ENCODE results near the gene TEC.

TEC gene

DNA sequence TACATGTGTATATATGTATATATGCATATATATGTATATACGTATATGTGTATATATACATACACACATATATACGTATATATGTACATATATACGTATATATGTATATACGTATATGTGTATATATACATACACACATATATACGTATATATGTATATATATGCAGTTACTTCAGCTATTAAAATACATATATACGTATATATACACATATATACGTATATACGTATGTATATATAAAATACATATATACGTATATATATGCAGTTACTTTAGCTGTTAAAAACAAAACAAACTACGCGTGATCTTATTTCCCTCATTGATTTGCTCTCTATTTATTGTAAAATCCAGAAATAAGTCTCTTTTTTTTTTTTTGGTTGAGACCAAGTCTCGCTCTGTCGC lies 149.5 kb downstream of the TEC start:
- in situ Hi-C loops (cut with HindIII; ENCODE audit: low sequenced_read_pairs), result no loop called here

DNA sequence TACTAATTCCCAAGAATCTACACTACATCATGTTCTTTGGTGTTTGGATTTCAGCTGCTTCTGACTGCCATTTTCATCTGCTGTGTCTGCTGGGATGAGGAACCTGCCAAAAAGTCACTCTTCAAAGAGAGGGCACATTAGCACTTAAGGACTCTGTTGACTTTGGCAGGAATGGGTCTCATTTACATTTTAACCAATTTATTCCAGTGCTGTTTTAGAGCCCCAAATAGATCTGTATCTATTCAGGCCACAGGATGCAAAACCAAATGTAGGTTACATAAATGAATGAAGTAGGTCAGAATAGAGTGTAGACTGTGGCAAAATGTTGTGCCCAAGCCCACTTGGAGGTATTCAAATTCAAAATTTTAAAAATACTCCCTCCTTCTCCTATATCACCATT lies 150.0 kb downstream of the TEC start:
- H3K4me3 ChIP-seq (ENCODE audit: low read depth, low read length), result no peak overlapping the region
- TF ChIP-seq, protein P1, sequence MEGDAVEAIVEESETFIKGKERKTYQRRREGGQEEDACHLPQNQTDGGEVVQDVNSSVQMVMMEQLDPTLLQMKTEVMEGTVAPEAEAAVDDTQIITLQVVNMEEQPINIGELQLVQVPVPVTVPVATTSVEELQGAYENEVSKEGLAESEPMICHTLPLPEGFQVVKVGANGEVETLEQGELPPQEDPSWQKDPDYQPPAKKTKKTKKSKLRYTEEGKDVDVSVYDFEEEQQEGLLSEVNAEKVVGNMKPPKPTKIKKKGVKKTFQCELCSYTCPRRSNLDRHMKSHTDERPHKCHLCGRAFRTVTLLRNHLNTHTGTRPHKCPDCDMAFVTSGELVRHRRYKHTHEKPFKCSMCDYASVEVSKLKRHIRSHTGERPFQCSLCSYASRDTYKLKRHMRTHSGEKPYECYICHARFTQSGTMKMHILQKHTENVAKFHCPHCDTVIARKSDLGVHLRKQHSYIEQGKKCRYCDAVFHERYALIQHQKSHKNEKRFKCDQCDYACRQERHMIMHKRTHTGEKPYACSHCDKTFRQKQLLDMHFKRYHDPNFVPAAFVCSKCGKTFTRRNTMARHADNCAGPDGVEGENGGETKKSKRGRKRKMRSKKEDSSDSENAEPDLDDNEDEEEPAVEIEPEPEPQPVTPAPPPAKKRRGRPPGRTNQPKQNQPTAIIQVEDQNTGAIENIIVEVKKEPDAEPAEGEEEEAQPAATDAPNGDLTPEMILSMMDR (IDR thresholded peaks at IDR 0.05; ENCODE audit: low read depth, low read length), result no peak
- in situ Hi-C loops (cut with HindIII; ENCODE audit: low sequenced_read_pairs), result no loop called here
- DNase-seq (ENCODE audit: low read depth, low spot score), result no peak

More for the DNA sequence above, 149.5 kb downstream of the TEC start:
- H3K4me3 ChIP-seq (ENCODE audit: low read depth, low read length), result no peak overlapping the region
- TF ChIP-seq, protein P1 (IDR thresholded peaks at IDR 0.05; ENCODE audit: low read depth, low read length), result no peak
- DNase-seq (ENCODE audit: low read depth, low spot score), result no peak

DNA sequence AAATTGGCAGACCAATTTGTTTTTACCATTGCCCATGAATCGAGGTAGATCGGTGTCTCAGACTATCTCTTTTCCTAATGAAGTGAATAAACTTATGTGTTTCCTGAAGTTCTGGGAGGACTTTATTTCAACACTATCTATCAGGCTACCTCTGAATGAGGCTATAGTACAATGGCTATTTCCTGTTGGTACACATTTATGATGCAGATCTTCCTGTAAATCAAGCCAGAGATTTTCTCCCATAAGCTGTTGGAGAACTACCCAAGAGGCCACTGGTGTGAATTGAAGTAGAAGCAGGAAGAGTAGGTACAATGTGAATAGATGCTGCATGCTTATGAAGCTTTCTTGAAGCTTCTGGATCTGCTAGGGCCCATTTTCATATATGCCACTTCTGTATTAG lies 151.6 kb downstream of the TEC start:
- TF ChIP-seq, protein P1 (IDR thresholded peaks at IDR 0.05; ENCODE audit: low read depth, low read length), result no peak
- in situ Hi-C loops (cut with HindIII; ENCODE audit: low sequenced_read_pairs), result no loop called here

DNA sequence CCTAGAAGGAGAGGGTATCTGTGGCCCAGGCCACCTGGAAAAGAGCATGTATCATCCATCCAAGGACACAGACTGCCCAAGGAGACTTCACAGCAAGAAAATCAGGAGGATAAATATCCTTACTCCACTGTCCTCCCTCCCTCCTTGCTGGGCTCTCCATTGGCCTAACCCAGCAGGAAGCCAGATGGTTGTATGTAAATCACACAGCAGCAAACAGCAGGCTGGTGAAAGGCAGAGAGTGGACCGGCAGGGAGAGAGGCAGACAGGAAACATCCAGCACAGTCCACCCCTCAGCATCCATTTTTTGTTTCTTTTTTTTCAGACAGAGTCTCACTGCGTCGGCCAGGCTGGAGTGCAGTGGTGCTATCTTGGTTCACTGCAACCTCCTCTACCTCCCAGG lies 153.1 kb downstream of the TEC start:
- DNase-seq (ENCODE audit: low read depth, low spot score), result no peak

More for the DNA sequence above, 151.6 kb downstream of the TEC start:
- H3K4me3 ChIP-seq (ENCODE audit: low read depth, low read length), result no peak overlapping the region
- DNase-seq (ENCODE audit: low read depth, low spot score), result no peak

DNA sequence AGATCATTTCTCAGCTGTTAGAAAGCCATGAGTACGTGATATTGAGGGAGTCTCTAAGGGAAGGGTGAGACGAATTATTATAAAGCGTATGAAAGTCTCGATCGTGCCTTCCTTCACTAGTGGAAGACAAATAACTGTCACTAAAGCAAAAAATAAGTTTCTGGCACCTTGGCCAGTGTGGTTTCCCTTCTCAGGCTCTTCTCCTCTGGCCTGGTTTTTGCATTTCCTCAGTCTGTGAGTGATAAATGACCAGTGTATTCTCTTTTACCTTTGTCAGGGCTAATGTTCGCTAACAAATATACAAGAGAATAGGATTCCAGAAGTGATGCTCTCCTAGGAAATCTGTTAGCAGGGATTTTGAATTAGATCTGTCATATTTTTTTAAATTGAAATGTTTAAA lies 155.2 kb downstream of the TEC start:
- H3K4me3 ChIP-seq (ENCODE audit: low read depth, low read length), result no peak overlapping the region
- DNase-seq (ENCODE audit: low read depth, low spot score), result no peak
- TF ChIP-seq, protein P1 (IDR thresholded peaks at IDR 0.05; ENCODE audit: low read depth, low read length), result no peak
- in situ Hi-C loops (cut with HindIII; ENCODE audit: low sequenced_read_pairs), result no loop called here

More for the DNA sequence above, 153.1 kb downstream of the TEC start:
- in situ Hi-C loops (cut with HindIII; ENCODE audit: low sequenced_read_pairs), result no loop called here
- TF ChIP-seq, protein P1 (IDR thresholded peaks at IDR 0.05; ENCODE audit: low read depth, low read length), result no peak
- H3K4me3 ChIP-seq (ENCODE audit: low read depth, low read length), result no peak overlapping the region

DNA sequence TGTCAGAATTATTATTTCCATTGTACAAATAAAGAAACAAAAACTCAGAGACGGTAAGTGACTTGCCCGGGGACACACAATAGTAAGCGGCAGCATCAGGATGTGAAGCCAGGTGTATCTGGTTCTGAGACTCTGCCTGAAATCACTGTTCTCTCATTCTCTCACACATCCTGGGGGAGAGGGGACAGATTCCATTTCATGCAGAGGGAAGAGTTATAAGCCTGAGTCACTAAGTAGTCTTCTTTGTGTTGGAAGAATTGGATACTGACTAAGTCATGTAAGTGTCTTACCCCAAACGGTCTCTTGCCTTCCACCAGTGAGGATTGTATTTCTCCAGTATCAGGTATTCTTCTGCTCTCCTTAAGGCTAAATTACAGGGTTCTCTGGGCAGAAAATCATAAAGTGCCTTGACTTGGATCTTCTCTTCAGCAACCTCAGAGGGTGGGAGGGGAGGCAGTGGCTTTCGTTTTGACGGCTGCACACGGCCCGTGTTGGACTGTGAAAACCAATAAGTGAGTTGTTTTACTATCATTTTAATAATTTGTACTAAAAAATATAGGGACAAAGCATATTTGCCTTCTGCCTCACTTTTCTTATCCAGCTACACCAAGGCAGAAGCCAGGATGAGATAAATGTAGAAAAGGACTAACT lies 157.5 kb downstream of the TEC start:
- H3K4me3 ChIP-seq (ENCODE audit: low read depth, low read length), result no peak overlapping the region
- TF ChIP-seq, protein P1 (IDR thresholded peaks at IDR 0.05; ENCODE audit: low read depth, low read length), result no peak
- in situ Hi-C loops (cut with HindIII; ENCODE audit: low sequenced_read_pairs), result no loop called here
- peak; percentile 35 for DNase-seq (ENCODE audit: low read depth, low spot score)
